Hematopoietic multipotent progenitor cell treated with erythropoietin and hydrocortisone succinate and interleukin-3 and kit ligand, for 15 days (in vitro differentiated cells): ENCODE measurements around the gene HAUS7.

ENCODE experiments used
- DNase-seq: peaks from one replicate; pipeline ENCODE4 v3.0.0-alpha.2; 2015; ENCODE audit warnings: low spot score

The HAUS7 gene

GRCh38 chrX:153476666-153477363 lies 6.4 kb upstream of the HAUS7 start:
- DNase-seq: no peak

DNA sequence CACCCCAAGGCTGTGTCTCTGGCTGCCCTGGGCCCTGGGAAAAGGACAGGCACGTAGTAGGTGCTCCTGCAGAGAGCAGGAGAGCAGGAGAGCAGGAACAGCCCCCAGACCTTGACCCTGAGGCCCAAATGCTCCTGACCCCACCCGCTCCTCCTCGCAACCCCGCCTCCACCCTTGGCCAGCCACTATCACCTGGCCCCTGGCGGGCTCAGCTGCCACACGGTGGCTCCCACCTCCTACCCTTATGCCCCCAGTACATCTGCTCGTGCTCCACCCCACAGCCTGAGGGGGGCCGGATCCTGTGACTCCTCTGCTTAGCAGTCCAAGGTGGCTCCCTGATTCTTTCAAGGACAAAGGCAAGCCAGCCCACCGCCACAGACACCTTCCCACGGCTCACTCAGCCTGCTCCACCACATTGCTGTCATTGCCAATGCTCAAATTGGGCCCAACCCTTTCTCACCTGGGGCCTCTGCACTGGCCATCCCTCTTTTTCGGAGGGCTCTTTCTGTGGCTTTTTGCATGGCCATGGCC lies 5.4 kb upstream of the HAUS7 start:
- no peak for DNase-seq

DNA sequence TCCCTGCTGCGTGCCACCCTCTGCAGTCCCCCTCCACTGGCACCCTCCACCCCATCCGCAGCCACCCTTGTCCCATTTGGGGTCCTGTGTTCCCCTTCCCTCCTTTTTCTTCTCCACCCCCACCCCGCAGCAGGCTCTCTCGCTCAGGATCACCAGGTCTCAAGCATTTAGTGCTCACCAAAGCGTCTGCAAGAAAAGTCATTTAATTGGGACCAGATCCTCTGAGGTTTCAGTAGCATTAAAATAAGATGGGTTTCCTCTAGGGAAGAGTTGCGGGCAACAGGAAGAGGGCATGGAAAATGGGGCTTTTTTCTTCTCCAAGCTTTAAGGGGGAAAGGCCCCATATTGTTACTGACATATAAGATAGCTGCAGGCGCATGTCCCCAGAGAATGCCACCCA lies 4.9 kb upstream of the HAUS7 start:
- no peak for DNase-seq

DNA sequence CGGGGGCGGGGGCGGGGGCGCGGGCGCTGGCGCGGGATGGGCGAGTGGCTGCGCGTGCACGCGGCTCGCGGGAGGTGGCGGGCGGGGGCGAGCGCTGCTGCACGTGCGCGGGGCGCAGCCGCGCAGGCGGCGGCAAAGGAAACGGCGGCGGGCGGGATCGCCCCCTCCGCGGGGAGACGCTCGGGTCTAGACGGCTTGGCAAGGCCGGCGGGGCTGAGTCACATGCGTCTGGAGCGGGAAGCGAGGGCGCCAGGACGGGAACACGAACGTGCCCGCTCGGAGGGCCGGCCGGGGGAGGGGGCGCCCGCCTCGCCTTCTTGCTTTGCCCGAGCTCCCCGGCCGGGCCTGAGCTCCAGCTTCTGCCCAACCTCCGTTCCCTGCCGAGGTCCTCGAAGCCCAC lies 4.3 kb upstream of the HAUS7 start:
- DNase-seq: no peak

- DNase-seq: no peak
Measured at GRCh38 chrX:153474266-153474665, 3.9 kb upstream of the HAUS7 start.

DNA sequence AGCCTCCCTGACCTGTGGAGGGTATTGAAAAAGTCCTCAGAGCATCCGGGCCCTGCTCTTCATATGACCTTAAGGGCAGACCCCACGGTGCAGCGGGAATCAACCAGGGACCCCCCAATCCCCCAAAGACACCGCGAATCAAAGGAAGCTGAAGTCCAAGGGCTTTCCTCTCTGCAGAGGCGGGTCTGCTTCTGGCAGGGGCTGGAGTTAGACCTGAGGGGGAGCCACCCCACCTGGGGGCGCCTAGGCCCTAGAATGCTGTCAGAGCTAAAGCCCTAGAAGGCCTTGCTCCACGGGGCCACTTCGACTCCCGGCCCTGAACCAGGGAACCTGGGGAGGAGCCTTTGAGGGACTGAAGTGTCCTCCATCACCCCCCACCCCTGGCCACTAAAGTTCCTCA lies 2.8 kb upstream of the HAUS7 start:
- no peak for DNase-seq

DNA sequence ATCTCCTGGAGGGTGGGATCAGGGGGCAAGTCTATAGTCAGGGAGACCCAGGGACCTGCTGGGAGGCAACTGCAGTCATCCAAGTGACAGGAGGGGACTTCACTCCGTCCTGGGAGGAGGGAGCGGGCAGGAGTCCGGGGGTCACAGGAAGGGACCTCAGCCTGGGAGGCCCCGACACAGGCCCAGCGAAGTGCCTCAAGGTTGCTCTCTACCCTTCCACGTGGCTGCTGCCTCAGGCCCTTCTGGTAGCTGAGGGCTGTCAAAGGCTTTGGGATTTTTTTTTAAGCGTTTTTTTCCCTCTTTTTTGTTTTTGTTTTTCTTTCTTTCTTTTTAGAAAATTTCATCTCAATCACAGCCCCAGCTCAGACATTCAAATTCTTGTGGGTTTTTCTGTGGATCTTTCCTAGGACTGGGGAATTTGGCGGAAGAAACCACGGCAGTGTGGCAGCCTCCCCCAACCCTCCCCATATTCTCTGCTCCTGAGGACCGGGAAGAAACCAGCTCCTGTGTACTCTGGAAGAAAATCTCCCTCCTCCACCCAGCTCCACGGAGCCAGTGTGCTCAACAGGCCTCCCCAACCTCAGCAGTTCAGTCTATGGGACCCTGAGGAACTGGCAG lies 1.4 kb upstream of the HAUS7 start:
- DNase-seq: no peak

GRCh38 chrX:153469811-153470410 lies 465 bp downstream of the HAUS7 start:
- peak; percentile 6 for DNase-seq

- no peak for DNase-seq
Measured at GRCh38 chrX:153468008-153468580, 2.3 kb downstream of the HAUS7 start.

- DNase-seq: no peak
Measured at GRCh38 chrX:153465691-153466380, 4.5 kb downstream of the HAUS7 start.

GRCh38 chrX:153464116-153464515 lies 6.3 kb downstream of the HAUS7 start:
- no peak for DNase-seq

DNA sequence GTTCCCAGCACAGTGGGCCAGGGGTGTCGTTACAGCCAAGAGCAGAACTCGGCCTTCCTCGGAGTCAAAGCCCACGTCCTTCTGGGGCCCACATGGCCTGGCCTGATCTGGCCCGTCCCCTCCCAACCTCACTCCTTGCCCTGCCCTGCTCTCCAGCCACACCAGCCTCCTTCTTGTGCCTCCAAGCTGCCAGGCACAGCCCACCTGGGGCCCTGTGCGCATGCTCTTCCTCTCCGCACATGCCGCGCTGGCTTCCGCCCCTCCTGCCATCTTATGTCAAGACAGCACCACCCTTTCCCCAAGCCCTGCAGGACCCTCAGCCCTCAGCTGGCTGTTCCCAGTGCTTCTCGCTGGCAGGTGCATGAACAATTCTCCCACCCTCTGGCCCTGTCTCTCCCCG lies 6.8 kb downstream of the HAUS7 start:
- DNase-seq: no peak

GRCh38 chrX:153463031-153463430 lies 7.3 kb downstream of the HAUS7 start:
- no peak for DNase-seq

- DNase-seq: no peak
Measured at GRCh38 chrX:153462291-153462690, 8.1 kb downstream of the HAUS7 start.

DNA sequence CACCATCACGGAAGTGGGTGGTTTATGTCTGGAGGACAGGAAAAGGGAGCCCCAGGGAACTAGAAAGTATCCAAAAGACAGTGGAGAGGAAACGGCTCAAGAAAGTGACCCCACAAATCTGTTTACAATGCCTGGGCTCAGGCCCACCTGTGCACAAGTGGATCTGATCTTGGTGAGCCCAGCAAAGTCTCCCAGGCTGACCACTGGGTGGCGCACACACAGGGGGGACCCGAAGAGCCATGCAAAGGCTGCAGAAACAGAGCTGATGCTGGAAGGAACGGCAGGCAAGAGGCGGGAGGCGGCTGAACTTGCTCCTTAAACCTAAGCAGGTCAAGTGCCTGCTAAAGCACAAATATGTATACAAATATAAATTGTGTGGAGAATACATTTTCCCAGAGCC lies 9.6 kb downstream of the HAUS7 start:
- DNase-seq: peak; percentile 37

GRCh38 chrX:153459986-153460385 lies 10.4 kb downstream of the HAUS7 start:
- no peak for DNase-seq

GRCh38 chrX:153458476-153458875 lies 11.9 kb downstream of the HAUS7 start:
- DNase-seq: no peak

DNA sequence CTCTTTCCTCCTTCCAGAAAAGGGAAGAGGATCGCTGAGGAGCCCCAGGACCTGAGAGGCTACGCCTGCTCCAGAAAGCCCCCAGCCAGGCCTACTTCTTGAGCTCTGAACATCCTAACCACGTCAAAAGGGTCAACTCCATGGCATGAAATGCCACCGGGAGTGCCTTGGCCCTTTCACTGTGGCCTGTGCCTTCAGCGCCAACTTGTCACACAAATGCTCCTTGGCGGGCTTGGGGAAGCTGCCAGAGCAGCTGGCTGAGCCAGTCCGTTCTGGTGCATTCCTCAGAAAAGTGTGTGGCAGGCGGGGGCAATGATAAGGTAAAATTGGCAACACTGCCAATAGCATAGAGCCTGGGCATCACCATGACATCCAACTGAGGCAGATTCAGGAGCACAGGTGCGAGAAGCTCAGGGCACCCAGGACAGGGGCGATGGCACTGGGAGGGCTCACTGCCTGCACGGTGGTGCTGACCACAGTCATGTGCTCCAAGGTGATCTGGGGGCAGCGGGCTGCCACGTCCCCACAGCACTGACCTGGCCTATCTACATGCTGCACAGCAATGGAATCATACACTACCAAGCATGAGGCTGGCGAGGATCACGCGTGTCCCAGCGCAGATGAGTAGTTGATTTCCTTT lies 12.4 kb downstream of the HAUS7 start:
- no peak for DNase-seq

GRCh38 chrX:153457136-153457825 lies 13.1 kb downstream of the HAUS7 start:
- no peak for DNase-seq

GRCh38 chrX:153456704-153457103 lies 13.7 kb downstream of the HAUS7 start:
- DNase-seq: no peak

DNA sequence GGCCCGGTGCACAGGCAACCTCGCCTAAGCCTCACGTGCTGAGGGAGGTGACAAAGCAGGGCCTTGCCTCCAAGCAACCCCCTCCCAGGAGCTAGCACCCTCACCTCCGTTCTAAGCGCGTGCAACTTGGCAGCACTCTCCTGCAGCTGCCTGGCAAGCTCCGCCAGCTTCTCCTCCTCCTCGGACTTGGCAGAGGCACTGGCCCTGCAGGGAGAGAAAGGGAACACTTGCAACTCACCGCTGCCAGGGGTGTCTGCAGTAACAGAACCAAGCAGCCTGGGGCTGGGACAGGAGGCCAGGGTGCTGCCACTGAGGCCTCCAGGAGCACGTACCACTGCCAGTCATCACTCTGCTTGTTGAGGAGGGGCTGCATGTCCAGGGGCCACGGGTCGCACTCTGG lies 14.2 kb downstream of the HAUS7 start:
- no peak for DNase-seq
